ENCODE results near the gene POLR1E.
"Not testable (repeated sequence)": the region's sequence is repeated elsewhere in the genome, so short reads cannot be mapped to it uniquely, and the experiment has no call there.

The POLR1E gene

GRCh38 chr9:37504605-37505004 lies 18.9 kb downstream of the POLR1E start:
- DNase-seq (ENCODE audit: low read depth in 2 of 2) = no peak

GRCh38 chr9:37507566-37508134 lies 21.9 kb downstream of the POLR1E start:
- no peak for DNase-seq (ENCODE audit: low read depth in 2 of 2)

- DNase-seq (ENCODE audit: low read depth in 2 of 2) = no peak
Observed at GRCh38 chr9:37508135-37508833, 22.5 kb downstream of the POLR1E start.

GRCh38 chr9:37508834-37509206 lies 23.1 kb downstream of the POLR1E start:
- DNase-seq (ENCODE audit: low read depth in 2 of 2) = no peak

GRCh38 chr9:37509536-37509935 lies 23.8 kb downstream of the POLR1E start:
- no peak for DNase-seq (ENCODE audit: low read depth in 2 of 2)

GRCh38 chr9:37510053-37510452 lies 24.3 kb downstream of the POLR1E start:
- not testable (repeated sequence) for DNase-seq (ENCODE audit: low read depth in 2 of 2)

- no peak for DNase-seq (ENCODE audit: low read depth in 2 of 2)
Observed at GRCh38 chr9:37511016-37512010, 25.6 kb downstream of the POLR1E start.

- no peak for DNase-seq (ENCODE audit: low read depth in 2 of 2)
Observed at GRCh38 chr9:37512437-37512836, 26.7 kb downstream of the POLR1E start.

GRCh38 chr9:37514415-37514814 lies 28.7 kb downstream of the POLR1E start:
- not testable (repeated sequence) for DNase-seq (ENCODE audit: low read depth in 2 of 2)

GRCh38 chr9:37514999-37515398 lies 29.3 kb downstream of the POLR1E start:
- DNase-seq (ENCODE audit: low read depth in 2 of 2) = no peak

GRCh38 chr9:37515620-37516258 lies 30.0 kb downstream of the POLR1E start:
- no peak for DNase-seq (ENCODE audit: low read depth in 2 of 2)

- DNase-seq (ENCODE audit: low read depth in 2 of 2) = no peak
Observed at GRCh38 chr9:37517923-37518322, 32.2 kb downstream of the POLR1E start.

- DNase-seq (ENCODE audit: low read depth in 2 of 2) = no peak
Observed at GRCh38 chr9:37520641-37521040, 34.9 kb downstream of the POLR1E start.

GRCh38 chr9:37521111-37521510 lies 35.4 kb downstream of the POLR1E start:
- DNase-seq (ENCODE audit: low read depth in 2 of 2) = no peak

GRCh38 chr9:37522971-37523370 lies 37.2 kb downstream of the POLR1E start:
- DNase-seq (ENCODE audit: low read depth in 2 of 2) = no peak

- DNase-seq (ENCODE audit: low read depth in 2 of 2) = no peak
Observed at GRCh38 chr9:37523916-37524315, 38.2 kb downstream of the POLR1E start.

- DNase-seq (ENCODE audit: low read depth in 2 of 2) = peak; percentile 22 to 59
Observed at GRCh38 chr9:37528652-37529471, 43.1 kb downstream of the POLR1E start.

- no peak for DNase-seq (ENCODE audit: low read depth in 2 of 2)
Observed at GRCh38 chr9:37531699-37532098, 46.0 kb downstream of the POLR1E start.

- no peak for DNase-seq (ENCODE audit: low read depth in 2 of 2)
Observed at GRCh38 chr9:37534412-37534811, 48.7 kb downstream of the POLR1E start.

GRCh38 chr9:37534901-37535300 lies 49.2 kb downstream of the POLR1E start:
- no peak for DNase-seq (ENCODE audit: low read depth in 2 of 2)

- no peak for DNase-seq (ENCODE audit: low read depth in 2 of 2)
Observed at GRCh38 chr9:37538099-37538498, 52.4 kb downstream of the POLR1E start.
